PFSK-1 (cell line): ENCODE data around the gene TRHDE.

ENCODE experiments used
- FOXP2 ChIP-seq: optimal IDR thresholded peaks from 2 replicates; pipeline ENCODE3; 2011; ENCODE audit warnings: borderline replicate concordance, control low read depth, inconsistent platforms; ENCODE audit not compliant: insufficient read depth; ENCODE audit errors: extremely low read length, extremely low read depth
- POLR2AphosphoS5 ChIP-seq: IDR thresholded peaks from 2 replicates; pipeline ENCODE4 v1.6.1; 2012; ENCODE audit warnings: low read depth, mild to moderate bottlenecking, control low read depth, low read length, moderate library complexity
- SIN3A ChIP-seq: IDR thresholded peaks from 2 replicates; pipeline ENCODE4 v1.6.1; 2012; ENCODE audit warnings: mild to moderate bottlenecking, low read length, moderate library complexity, borderline replicate concordance; ENCODE audit not compliant: insufficient read depth
- TAF1 ChIP-seq: IDR thresholded peaks from 2 replicates; pipeline ENCODE4 v1.6.1; 2012; ENCODE audit warnings: low read length, control low read depth, borderline replicate concordance; ENCODE audit not compliant: insufficient read depth
- TF ChIP-seq, protein P1 (sequence below), 2 experiments: IDR thresholded peaks; 2 replicates each; pipeline versions ENCODE4 v1.6.1 to v1.8.0; 2011 to 2012; ENCODE audit warnings: low read depth in 2 of 2, low read length in 2 of 2, control low read depth in 1 of 2, inconsistent platforms in 1 of 2, mild to moderate bottlenecking in 1 of 2, moderate library complexity in 1 of 2; ENCODE audit not compliant: insufficient read depth in 1 of 2

DNA sequence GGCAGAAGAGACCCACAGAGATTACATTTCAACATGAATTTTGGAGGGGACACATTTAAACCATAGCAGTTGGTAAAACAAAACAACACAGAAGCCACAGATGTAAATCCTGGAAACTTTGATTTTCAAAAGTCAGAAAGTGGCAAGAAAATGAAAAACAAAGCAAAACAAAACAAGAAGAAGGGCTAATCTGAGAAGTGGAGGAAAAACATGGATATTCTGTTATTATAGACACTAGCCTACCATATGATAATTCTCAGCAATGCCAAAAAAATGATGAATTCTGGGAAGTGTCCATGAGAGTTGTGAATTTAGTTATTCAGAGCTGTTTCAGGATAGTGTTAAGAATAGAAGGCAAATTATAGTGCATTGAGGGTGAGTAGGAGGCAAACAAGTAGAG, 192.3 kb downstream of the TRHDE start:
- TF ChIP-seq, protein P1, sequence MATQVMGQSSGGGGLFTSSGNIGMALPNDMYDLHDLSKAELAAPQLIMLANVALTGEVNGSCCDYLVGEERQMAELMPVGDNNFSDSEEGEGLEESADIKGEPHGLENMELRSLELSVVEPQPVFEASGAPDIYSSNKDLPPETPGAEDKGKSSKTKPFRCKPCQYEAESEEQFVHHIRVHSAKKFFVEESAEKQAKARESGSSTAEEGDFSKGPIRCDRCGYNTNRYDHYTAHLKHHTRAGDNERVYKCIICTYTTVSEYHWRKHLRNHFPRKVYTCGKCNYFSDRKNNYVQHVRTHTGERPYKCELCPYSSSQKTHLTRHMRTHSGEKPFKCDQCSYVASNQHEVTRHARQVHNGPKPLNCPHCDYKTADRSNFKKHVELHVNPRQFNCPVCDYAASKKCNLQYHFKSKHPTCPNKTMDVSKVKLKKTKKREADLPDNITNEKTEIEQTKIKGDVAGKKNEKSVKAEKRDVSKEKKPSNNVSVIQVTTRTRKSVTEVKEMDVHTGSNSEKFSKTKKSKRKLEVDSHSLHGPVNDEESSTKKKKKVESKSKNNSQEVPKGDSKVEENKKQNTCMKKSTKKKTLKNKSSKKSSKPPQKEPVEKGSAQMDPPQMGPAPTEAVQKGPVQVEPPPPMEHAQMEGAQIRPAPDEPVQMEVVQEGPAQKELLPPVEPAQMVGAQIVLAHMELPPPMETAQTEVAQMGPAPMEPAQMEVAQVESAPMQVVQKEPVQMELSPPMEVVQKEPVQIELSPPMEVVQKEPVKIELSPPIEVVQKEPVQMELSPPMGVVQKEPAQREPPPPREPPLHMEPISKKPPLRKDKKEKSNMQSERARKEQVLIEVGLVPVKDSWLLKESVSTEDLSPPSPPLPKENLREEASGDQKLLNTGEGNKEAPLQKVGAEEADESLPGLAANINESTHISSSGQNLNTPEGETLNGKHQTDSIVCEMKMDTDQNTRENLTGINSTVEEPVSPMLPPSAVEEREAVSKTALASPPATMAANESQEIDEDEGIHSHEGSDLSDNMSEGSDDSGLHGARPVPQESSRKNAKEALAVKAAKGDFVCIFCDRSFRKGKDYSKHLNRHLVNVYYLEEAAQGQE (IDR thresholded peaks at IDR 0.05; ENCODE audit: insufficient read depth in 1 of 2, low read depth in 2 of 2, low read length in 2 of 2), result no peak
- TF ChIP-seq POLR2AphosphoS5 (no peak), TAF1 (no peak), FOXP2 (no peak), SIN3A (no peak)
